AG08395 (cell line): ENCODE data around the gene ADCY5.

ENCODE experiments used
- DNase-seq: peaks from one replicate; pipeline ENCODE4 v3.0.0; 2012; ENCODE audit warnings: mixed read lengths, low spot score

ADCY5 gene

DNA sequence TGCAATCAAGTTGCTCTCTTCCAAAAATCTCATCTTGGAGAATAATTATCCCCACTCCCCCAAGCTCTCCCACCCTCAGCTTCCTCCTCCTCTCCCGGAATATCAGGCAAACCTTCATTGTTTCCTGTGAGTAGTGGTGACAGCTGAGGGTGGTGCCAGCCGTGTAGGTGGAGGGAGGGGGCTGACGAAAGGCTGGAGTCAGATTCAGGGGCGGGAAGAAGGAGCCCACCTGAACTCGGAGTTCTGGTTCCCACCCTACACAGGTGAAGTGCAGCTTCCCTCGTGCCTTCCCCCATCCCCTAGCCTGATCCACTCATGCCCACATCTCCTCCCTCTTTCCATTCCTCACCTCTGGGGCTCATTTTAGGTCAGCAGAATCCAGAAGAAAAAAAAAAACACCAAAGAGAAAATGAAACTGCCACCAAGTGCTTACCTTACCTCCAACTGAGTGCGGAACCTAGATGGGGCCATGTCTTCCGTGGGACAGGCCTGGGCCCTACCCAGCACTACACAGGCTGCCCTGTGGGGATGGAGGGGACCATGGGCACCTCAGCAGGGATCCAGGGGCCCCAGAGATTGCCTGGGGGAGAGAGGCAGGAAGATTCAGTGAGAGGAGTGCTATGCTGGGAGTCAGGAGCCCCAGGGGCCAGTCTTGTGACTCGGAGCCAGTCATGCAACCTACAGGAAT lies 81.3 kb downstream of the ADCY5 start:
- no peak for DNase-seq

DNA sequence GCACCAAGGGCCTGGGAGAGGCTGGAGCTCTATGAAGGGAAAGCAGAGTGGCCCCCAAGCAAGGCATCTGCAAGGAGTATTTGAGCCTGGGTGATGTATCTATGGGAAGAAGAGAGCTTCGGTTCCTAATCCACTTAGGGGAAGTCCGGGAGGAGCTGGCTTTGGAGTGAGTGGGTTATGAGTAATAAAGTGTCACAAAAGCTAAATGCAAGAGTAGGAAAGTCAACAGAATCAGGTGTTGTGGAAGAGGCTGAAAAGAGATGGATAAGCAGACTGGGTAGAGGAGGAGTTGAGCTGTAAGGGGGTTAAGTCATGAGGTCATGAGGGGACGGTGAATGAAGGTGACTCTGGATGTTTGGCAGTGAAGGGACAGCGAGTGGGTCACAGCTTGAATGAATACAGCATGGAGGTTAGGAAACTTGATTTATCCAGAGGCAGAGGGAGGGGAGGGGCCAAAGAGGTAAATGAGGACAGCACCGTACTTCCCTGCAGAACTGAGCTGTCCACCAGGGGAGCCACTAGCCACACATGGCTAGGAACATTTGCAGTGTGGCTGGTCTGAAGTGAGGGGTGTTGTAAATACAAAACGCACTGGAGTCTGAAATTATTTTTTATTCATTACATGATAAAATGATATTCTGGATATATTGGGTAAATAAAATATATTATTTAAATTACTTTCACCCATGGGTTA lies 83.3 kb downstream of the ADCY5 start:
- peak; percentile 35 for DNase-seq

DNA sequence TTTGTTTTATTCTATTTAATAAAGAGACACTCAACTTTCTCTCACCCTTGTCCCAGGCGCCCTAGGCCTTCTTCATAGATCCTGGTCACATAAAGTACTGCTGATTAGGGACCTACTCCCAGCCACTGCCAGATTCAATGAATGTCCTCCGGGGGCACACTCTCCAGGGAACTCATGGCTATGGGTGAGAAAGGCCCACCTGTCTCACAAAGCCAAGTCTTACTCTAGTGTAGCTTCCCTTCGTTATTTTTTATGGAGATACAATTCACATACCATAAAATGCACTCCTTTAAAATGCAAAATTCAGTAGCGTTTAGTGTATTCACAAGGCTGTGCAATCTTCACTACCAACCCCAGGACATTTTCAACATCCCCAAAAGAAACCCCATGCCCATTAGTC lies 87.8 kb downstream of the ADCY5 start:
- no peak for DNase-seq

- no peak for DNase-seq
Observed at GRCh38 chr3:123357275-123357674, 91.6 kb downstream of the ADCY5 start.

DNA sequence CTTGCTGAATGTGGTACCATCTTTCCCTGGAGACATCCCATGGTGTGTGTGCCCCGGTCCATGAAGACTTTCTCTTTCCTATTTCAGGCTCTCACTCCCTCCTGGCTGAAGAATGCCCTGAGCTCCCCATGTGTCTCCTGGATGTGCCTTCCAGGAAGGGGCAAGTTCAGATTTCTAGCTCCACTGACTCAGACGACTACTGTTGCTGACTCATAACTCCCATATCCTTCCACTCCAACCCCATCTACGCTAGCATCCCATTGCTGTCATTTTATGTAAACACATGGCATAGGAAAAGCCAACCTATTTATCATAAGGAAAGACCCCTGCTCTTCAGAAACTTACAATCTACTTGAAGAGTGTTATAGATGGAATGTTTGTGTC lies 95.0 kb downstream of the ADCY5 start:
- peak; percentile 78 for DNase-seq

DNA sequence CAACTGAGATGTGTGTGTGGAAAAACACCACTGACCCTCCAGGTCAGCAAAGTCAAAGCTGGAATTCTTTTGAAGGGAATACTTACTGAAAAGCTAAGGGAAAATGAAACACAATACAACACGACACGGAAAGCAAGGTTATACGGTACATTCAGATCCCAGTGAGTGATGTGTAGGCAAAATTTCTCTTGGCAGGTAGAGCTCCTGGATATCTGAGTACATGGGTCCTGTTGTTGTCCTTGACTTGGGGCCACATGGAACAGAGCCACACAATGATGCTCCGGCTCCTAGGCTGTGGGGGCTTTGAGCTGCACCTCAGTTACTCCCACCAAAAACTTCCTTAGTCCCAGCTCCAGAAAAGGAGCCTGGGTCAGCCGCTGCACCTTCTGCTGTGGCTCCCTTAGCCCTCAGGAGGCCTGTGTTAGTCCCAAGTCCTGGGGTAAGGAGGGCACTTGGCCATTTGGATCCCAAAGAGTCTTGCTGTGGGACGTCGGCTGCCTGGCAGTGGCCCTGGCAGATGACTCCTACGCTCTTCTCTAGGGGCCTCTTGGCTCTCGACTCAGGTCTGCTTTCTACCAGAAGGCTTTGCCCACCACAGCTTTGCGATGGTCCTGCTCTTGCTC lies 95.6 kb downstream of the ADCY5 start:
- no peak for DNase-seq

DNA sequence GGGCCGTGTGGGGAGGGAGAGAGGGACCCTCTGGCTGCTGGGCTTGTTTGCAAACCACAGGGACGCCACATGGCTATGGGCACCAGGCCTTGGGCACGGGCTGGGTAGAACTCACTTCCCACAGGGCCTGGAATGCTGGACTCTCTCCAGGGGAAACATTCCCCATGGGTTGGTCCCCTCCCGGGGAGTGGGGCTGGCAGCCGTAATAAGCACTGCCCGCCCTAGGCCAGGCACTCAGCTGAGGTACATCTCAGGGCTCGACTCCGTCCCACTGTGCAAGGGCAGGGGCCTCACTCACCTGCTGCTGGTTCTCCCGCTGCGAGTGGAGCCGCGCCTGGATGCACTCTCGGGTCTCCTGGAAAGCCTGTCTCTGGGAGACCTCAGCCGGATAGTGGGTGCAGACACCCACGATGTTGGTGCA lies 96.7 kb downstream of the ADCY5 start:
- DNase-seq = no peak

- no peak for DNase-seq
Observed at GRCh38 chr3:123351501-123351900, 97.4 kb downstream of the ADCY5 start.

GRCh38 chr3:123350971-123351370 lies 97.9 kb downstream of the ADCY5 start:
- no peak for DNase-seq

GRCh38 chr3:123349566-123350435 lies 99.1 kb downstream of the ADCY5 start:
- no peak for DNase-seq

DNA sequence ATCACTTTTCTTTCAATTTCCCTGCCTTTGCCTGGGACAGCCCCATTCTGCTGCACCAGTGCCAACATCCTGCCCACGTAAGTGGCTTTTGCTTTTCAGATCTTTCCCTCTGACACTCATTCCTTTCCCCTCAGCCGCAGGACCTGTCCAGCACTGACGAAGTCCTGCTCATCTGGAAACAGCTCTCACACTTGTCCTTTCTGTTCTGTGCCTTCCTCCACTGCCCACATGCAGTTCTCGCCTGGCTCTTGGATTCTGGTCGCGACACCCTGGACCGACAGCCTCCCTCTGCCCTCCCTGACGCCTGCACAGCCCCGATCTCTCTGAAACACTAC lies 99.7 kb downstream of the ADCY5 start:
- no peak for DNase-seq

DNA sequence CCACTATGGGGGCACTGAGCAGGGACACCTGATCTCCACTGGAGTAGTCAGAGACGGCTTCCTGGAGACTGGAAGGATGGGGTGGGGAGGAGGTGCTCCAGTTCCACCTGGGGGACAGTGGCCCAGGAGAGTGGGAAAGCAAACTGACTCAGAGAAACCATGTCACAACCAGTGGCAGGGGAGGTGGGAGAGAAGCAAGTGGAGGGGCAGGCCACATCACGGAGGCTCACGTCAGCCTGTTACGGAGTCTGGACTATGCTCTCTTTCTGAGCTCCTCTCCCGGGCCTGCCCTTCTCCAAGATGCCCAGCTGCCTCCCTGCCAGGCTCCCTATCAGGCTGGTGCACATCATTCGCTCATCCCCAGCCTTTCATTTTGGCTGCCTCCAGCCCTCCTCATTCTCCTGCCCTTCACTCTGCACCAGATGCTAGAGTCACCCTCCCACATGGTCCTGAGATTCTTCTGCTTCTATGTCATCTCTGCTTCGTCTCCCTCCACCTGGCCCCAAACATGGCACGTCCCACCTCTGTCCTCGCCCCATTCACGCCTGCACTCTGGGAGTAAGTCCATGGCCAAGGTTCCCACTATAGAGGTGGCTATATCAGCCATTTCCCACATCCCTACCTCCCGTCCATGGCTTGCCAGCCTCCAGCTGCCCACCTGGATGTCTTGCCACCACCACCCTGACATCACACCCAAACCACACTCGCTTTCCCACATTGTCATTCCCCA lies 100.3 kb downstream of the ADCY5 start:
- DNase-seq = no peak

- no peak for DNase-seq
Observed at GRCh38 chr3:123347691-123348264, 101.1 kb downstream of the ADCY5 start.

- no peak for DNase-seq
Observed at GRCh38 chr3:123347205-123347604, 101.7 kb downstream of the ADCY5 start.

GRCh38 chr3:123346021-123346420 lies 102.9 kb downstream of the ADCY5 start:
- DNase-seq = no peak

GRCh38 chr3:123344907-123345594 lies 103.8 kb downstream of the ADCY5 start:
- no peak for DNase-seq

DNA sequence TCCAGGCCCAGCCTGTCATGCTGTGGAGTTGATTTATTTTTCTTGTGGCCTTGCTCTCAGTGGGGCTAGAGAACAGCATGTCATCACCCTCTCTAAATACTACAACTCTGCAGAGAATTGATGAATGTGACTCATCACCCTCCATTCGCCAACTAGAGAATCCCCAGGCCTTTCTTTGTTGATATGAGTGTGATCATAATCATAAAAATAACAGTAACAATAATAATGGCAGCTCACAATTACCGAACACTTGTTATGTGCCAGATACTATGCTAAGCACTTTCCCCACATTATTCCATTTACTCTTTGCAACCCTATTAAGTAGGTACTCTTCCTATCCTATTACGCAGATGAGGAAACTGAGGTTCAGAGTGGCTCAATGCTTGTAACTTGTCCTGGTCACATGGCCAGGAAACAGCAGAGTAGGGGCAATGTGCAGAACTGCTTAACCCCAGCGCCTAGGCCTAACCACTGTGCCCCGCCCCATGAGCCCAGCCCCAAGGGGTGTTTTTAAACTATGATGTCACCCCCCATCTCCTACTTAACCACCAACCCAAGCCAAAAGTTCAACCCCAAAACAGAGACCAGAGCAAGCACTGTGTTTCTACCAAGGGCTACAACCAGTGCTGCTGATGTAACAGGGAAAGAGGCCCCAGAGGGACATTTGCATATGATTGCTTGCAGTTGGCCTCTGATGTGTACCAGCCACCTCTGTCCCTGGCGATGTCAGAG lies 104.5 kb downstream of the ADCY5 start:
- peak; percentile 27 for DNase-seq

DNA sequence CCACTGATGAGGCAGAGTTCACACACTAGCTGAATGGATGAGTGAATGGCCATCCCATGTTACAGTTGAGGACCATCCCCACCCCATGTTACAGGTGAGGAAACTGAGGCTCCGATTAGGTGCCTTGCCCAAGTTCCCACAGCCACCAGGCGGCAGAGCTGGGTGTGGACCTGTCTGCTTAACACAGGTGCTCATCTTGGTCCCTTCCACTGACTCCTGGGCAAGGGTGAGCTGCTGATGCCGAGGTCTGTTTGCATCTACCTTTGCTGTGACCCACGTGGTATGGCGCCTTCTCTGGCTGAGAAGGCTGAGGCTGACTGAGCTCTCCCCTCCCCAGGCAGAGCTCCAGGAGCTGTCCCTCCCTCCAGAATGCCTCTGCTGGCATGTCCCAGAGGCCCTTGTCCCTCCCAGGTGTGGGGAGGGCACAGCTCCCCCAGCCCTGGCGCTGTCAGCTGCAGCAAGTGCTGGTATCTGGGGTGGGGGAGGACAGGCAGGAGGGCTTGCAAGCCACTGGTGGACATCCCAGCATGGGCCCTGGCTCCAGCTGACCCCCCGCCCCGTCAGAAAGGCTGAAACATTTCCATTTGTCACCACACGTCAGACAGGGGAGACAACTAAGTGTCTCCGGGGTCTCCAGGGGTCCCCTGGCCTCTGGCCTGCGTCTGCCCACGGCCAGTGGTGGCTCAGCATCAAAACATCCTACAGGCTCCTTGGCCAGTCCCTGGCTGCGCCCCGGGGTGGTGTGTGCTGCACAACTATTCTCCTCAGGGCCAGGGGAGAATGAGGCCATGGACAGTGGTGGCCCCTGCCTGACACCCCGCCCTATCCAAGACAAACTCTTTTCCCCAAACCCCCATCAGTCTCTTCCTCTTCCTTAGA lies 105.4 kb downstream of the ADCY5 start:
- DNase-seq = no peak

DNA sequence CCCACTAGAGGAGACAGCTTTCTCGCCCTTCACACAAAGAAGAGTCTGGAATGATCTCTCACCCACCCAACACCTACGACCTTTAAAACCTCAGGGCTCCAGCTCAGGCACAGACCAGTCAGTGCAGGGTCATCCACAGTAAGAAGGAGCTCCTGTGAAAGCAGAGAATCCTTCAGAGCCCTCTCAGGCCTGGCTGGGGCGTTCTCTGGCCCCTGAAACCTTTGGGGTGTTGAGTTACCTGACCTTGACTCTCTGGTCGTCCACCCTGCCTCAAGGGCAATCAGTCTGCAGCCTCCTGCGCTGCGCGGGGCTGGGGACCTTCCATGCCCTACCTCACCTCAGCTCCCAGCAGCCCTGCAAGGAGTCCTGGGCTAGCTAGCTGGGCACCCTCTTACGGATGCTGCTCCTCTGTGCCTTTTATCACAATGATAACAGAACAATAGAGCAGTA lies 106.2 kb downstream of the ADCY5 start:
- no peak for DNase-seq
